HG02885 (cell line): ENCODE data around the gene PCGF2.

Source experiments
- ATAC-seq: cut with Tn5 transposase; IDR thresholded peaks from one replicate; pipeline ENCODE4 v1.9.1; 2021; ENCODE audit warnings: mild to moderate bottlenecking; ENCODE audit not compliant: unreplicated experiment, poor library complexity

PCGF2 gene

GRCh38 chr17:38751808-38752307, 3.7 kb upstream of the PCGF2 start:
- ATAC-seq: peak; percentile 21

GRCh38 chr17:38751144-38751807, 3.1 kb upstream of the PCGF2 start:
- no peak for ATAC-seq

GRCh38 chr17:38750312-38751121, 2.4 kb upstream of the PCGF2 start:
- no peak for ATAC-seq

GRCh38 chr17:38750044-38750311, 1.8 kb upstream of the PCGF2 start:
- ATAC-seq: no peak

- ATAC-seq: no peak
These were observed 1.3 kb upstream of the PCGF2 start for GRCh38 chr17:38749223-38750043.

- no peak for ATAC-seq
These were observed 721 bp upstream of the PCGF2 start for GRCh38 chr17:38748892-38749222.

- ATAC-seq: no peak
These were observed 530 bp downstream of the PCGF2 start for GRCh38 chr17:38747463-38748148.

- ATAC-seq: no peak
These were observed 1.2 kb downstream of the PCGF2 start for GRCh38 chr17:38746849-38747462.

- ATAC-seq: no peak
These were observed 1.9 kb downstream of the PCGF2 start for GRCh38 chr17:38746004-38746848.

GRCh38 chr17:38745545-38745944, 2.6 kb downstream of the PCGF2 start:
- ATAC-seq: no peak

- ATAC-seq: no peak
These were observed 4.5 kb downstream of the PCGF2 start for GRCh38 chr17:38743556-38744171.

- ATAC-seq: no peak
These were observed 5.5 kb downstream of the PCGF2 start for GRCh38 chr17:38742411-38743308.

GRCh38 chr17:38741921-38742410, 6.2 kb downstream of the PCGF2 start:
- ATAC-seq: no peak

- no peak for ATAC-seq
These were observed 6.7 kb downstream of the PCGF2 start for GRCh38 chr17:38741461-38741860.

- no peak for ATAC-seq
These were observed 7.3 kb downstream of the PCGF2 start for GRCh38 chr17:38740806-38741205.

GRCh38 chr17:38740044-38740443, 8.1 kb downstream of the PCGF2 start:
- no peak for ATAC-seq

GRCh38 chr17:38739305-38739704, 8.8 kb downstream of the PCGF2 start:
- no peak for ATAC-seq

- no peak for ATAC-seq
These were observed 9.4 kb downstream of the PCGF2 start for GRCh38 chr17:38738686-38739085.
